HG03342 (cell line): ENCODE measurements around the gene TRMO.
"Not testable (repeated sequence)": the region's sequence is repeated elsewhere in the genome, so short reads cannot be mapped to it uniquely, and the experiment has no call there.

Experiments used
- ATAC-seq: cut with Tn5 transposase; IDR thresholded peaks from one replicate; pipeline ENCODE4 v1.9.1; 2021; ENCODE audit warnings: mild to moderate bottlenecking, moderate library complexity; ENCODE audit not compliant: unreplicated experiment

Gene TRMO

GRCh38 chr9:97921959-97922724 lies at the start of gene TRMO:
TRMO (minus strand) TSS chr9:97922500; CDS start chr9:97922493, 7 bp downstream.
- peak; percentile 76 for ATAC-seq

GRCh38 chr9:97970165-97970564 lies 47.9 kb upstream of the TRMO start:
- no peak for ATAC-seq

GRCh38 chr9:97969014-97969413 lies 46.7 kb upstream of the TRMO start:
- ATAC-seq = no peak

- no peak for ATAC-seq
Measured at GRCh38 chr9:97966493-97966892, 44.2 kb upstream of the TRMO start.

GRCh38 chr9:97964901-97965300 lies 42.6 kb upstream of the TRMO start:
- no peak for ATAC-seq

- no peak for ATAC-seq
Measured at GRCh38 chr9:97963232-97963631, 40.9 kb upstream of the TRMO start.

- ATAC-seq = no peak
Measured at GRCh38 chr9:97962575-97962974, 40.3 kb upstream of the TRMO start.

GRCh38 chr9:97962136-97962535 lies 39.8 kb upstream of the TRMO start:
- ATAC-seq = no peak

- ATAC-seq = no peak
Measured at GRCh38 chr9:97961361-97961760, 39.1 kb upstream of the TRMO start.

- ATAC-seq = not testable (repeated sequence)
Measured at GRCh38 chr9:97960678-97961328, 38.5 kb upstream of the TRMO start.

- ATAC-seq = no peak
Measured at GRCh38 chr9:97959585-97959984, 37.3 kb upstream of the TRMO start.

- no peak for ATAC-seq
Measured at GRCh38 chr9:97958812-97959511, 36.7 kb upstream of the TRMO start.

- no peak for ATAC-seq
Measured at GRCh38 chr9:97956331-97956730, 34.0 kb upstream of the TRMO start.

GRCh38 chr9:97954550-97954989 lies 32.3 kb upstream of the TRMO start:
- ATAC-seq = peak; percentile 84

- not testable (repeated sequence) for ATAC-seq
Measured at GRCh38 chr9:97950873-97951272, 28.6 kb upstream of the TRMO start.

- not testable (repeated sequence) for ATAC-seq
Measured at GRCh38 chr9:97947094-97947493, 24.8 kb upstream of the TRMO start.

- not testable (repeated sequence) for ATAC-seq
Measured at GRCh38 chr9:97945470-97945869, 23.2 kb upstream of the TRMO start.

GRCh38 chr9:97944612-97945011 lies 22.3 kb upstream of the TRMO start:
- ATAC-seq = no peak

GRCh38 chr9:97943308-97943855 lies 21.1 kb upstream of the TRMO start:
- no peak for ATAC-seq

- ATAC-seq = no peak
Measured at GRCh38 chr9:97941323-97941722, 19.0 kb upstream of the TRMO start.

- no peak for ATAC-seq
Measured at GRCh38 chr9:97940741-97941140, 18.4 kb upstream of the TRMO start.
